ENCODE measurements around the gene EEPD1.

Gene EEPD1

GRCh38 chr7:36304099-36304425, 151.0 kb downstream of the EEPD1 start (continued):
- TF ChIP-seq, protein P1, sequence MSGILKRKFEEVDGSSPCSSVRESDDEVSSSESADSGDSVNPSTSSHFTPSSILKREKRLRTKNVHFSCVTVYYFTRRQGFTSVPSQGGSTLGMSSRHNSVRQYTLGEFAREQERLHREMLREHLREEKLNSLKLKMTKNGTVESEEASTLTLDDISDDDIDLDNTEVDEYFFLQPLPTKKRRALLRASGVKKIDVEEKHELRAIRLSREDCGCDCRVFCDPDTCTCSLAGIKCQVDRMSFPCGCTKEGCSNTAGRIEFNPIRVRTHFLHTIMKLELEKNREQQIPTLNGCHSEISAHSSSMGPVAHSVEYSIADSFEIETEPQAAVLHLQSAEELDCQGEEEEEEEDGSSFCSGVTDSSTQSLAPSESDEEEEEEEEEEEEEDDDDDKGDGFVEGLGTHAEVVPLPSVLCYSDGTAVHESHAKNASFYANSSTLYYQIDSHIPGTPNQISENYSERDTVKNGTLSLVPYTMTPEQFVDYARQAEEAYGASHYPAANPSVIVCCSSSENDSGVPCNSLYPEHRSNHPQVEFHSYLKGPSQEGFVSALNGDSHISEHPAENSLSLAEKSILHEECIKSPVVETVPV (CRISPR knock-in tag; IDR thresholded peaks at IDR 0.05): no peak

- TF ChIP-seq ZNF565 (CRISPR knock-in tag; conservative IDR thresholded peaks at IDR 0.05; ENCODE audit: low read depth): no peak
- no peak for TF ChIP-seq PPARA (CRISPR knock-in tag; IDR thresholded peaks at IDR 0.05; ENCODE audit: borderline replicate concordance)
- no peak for TF ChIP-seq POU6F1 (CRISPR knock-in tag; IDR thresholded peaks at IDR 0.05; ENCODE audit: borderline replicate concordance, low read depth)
- TF ChIP-seq TCF4 (CRISPR knock-in tag; IDR thresholded peaks at IDR 0.05; ENCODE audit: borderline replicate concordance): no peak
- no peak for TF ChIP-seq OSR1 (CRISPR knock-in tag; IDR thresholded peaks at IDR 0.05)
- no peak for TF ChIP-seq CREB5 (CRISPR knock-in tag; IDR thresholded peaks at IDR 0.05; ENCODE audit: low read depth)
- no peak for TF ChIP-seq PATZ1 (CRISPR knock-in tag; IDR thresholded peaks at IDR 0.05; ENCODE audit: borderline replicate concordance)
- no peak for TF ChIP-seq ARNTL (CRISPR knock-in tag; IDR thresholded peaks at IDR 0.05; ENCODE audit: borderline replicate concordance, low read depth)
- no peak for TF ChIP-seq TOX (CRISPR knock-in tag; IDR thresholded peaks at IDR 0.05; ENCODE audit: borderline replicate concordance)
- no peak for TF ChIP-seq ISL1 (CRISPR knock-in tag; IDR thresholded peaks at IDR 0.05)
- no peak for TF ChIP-seq SNAI2 (CRISPR knock-in tag; IDR thresholded peaks at IDR 0.05)
- TF ChIP-seq TSHZ2 (CRISPR knock-in tag; IDR thresholded peaks at IDR 0.05): no peak
- no peak for TF ChIP-seq ZFP3 (CRISPR knock-in tag; IDR thresholded peaks at IDR 0.05)
- no peak for TF ChIP-seq CSDC2 (CRISPR knock-in tag; IDR thresholded peaks at IDR 0.05)
- no peak for ATAC-seq
Observed at GRCh38 chr7:36305226-36305625, 152.2 kb downstream of the EEPD1 start.

DNA sequence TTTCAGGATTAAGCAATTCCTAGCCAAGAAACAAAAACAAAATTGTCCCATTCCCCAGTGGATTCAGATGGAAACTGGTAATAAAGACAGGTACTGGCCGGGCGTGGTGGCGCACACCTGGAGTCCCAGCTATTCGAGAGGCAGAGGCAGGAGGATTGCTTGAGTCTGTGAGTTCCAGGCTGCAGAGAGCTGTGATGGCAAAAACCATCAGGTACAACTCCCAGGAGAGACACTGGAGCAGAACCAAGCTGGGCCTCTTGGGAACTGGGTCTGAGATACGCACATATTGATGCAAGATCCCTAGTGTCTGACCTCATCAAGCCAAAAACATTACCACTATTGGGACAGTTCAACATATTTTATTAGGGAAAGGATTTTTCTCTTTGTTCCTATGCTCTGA, 152.6 kb downstream of the EEPD1 start:
- ATAC-seq: no peak
- TF ChIP-seq ZFP30 (CRISPR knock-in tag; IDR thresholded peaks at IDR 0.05): no peak
- TF ChIP-seq OSR1 (CRISPR knock-in tag; IDR thresholded peaks at IDR 0.05): no peak
- TF ChIP-seq ZFP3 (CRISPR knock-in tag; IDR thresholded peaks at IDR 0.05): no peak
- no peak for TF ChIP-seq ARNTL (CRISPR knock-in tag; IDR thresholded peaks at IDR 0.05; ENCODE audit: borderline replicate concordance, low read depth)
- no peak for TF ChIP-seq PPARA (CRISPR knock-in tag; IDR thresholded peaks at IDR 0.05; ENCODE audit: borderline replicate concordance)
- TF ChIP-seq ISL1 (CRISPR knock-in tag; IDR thresholded peaks at IDR 0.05): no peak
- no peak for TF ChIP-seq TSHZ2 (CRISPR knock-in tag; IDR thresholded peaks at IDR 0.05)
- TF ChIP-seq ESRRG (CRISPR knock-in tag; IDR thresholded peaks at IDR 0.05): no peak

Data from SK-N-SH treated with all-trans-retinoic acid at 6 μM for 48 hours (cell line).